WTC11 (cell line): ENCODE results near the gene GTSE1. TPM values are rescaled to one million over a fixed set of nuclear protein-coding genes. Genes with fewer than 3 reads are reported as not detected.

Experiments
- ATAC-seq: fragments of 200-7000 bp; cut with Tn5 transposase; 2 replicates; pipeline ENCODE4 v1.10.0; 2021; ENCODE audit warnings: mild to moderate bottlenecking, moderate library complexity
- CTCF ChIA-PET: fragments of 300-600 bp; sonication (Branson Sonifier 250); formaldehyde crosslinking; loops from one replicate; lab custom pipeline; 2021; ENCODE audit warnings: antibody characterized with exemption; lab: Charles Lee
- POLR2A ChIA-PET: fragments of 350-600 bp; sonication (Branson Sonifier 250); formaldehyde crosslinking; loops from one replicate; lab custom pipeline; 2021; ENCODE audit warnings: antibody characterized with exemption; lab: Charles Lee
- DNase-seq: peaks from one replicate; pipeline ENCODE4 v3.0.0; 2021; ENCODE audit warnings: low spot score
- H3K27ac Mint-ChIP-seq: 2 replicates; pipeline ENCODE4 v1.8.0; 2021; ENCODE audit warnings: mixed read lengths
- H3K27me3 Mint-ChIP-seq: 2 replicates; pipeline ENCODE4 v1.8.0; 2021; ENCODE audit warnings: low read depth, mild to moderate bottlenecking, moderate library complexity, mixed read lengths
- H3K36me3 Mint-ChIP-seq: 2 replicates; pipeline ENCODE4 v1.8.0; 2021; ENCODE audit warnings: mixed read lengths
- H3K4me1 Mint-ChIP-seq: 2 replicates; pipeline ENCODE4 v1.8.0; 2022; ENCODE audit warnings: mixed read lengths
- H3K4me3 Mint-ChIP-seq: 2 replicates; pipeline ENCODE4 v1.8.0; 2021; ENCODE audit warnings: mild to moderate bottlenecking, moderate library complexity, mixed read lengths
- H3K9me3 Mint-ChIP-seq: 2 replicates; pipeline ENCODE4 v1.8.0; 2021; ENCODE audit warnings: mixed read lengths
- EMX1 ChIP-seq: fragments of 250-450 bp; sonication (Bioruptor Pico); IDR thresholded peaks from 2 replicates; pipeline ENCODE4 v1.8.0; 2021; ENCODE audit warnings: mild to moderate bottlenecking
- NFATC4 ChIP-seq: fragments of 250-450 bp; sonication (Bioruptor Pico); IDR thresholded peaks from 2 replicates; pipeline ENCODE4 v1.9.0; 2021; ENCODE audit warnings: mild to moderate bottlenecking
- NR3C1 ChIP-seq: sonication (generic); formaldehyde crosslinking; conservative IDR thresholded peaks from 2 replicates; pipeline ENCODE4 v1.8.1; 2023; ENCODE audit warnings: low read depth, mild to moderate bottlenecking, missing genetic modification reagents
- PRDM15 ChIP-seq: sonication (generic); formaldehyde crosslinking; IDR thresholded peaks from 2 replicates; pipeline ENCODE4 v1.8.0; 2022; ENCODE audit warnings: missing genetic modification reagents
- SP1 ChIP-seq: sonication (generic); formaldehyde crosslinking; conservative IDR thresholded peaks from 2 replicates; pipeline ENCODE4 v1.8.1; 2022; ENCODE audit warnings: missing genetic modification reagents
- TEAD4 ChIP-seq: sonication (generic); formaldehyde crosslinking; IDR thresholded peaks from 2 replicates; pipeline ENCODE4 v1.8.0; 2022; ENCODE audit warnings: mild to moderate bottlenecking, missing genetic modification reagents
- USF2 ChIP-seq: sonication (generic); formaldehyde crosslinking; IDR thresholded peaks from 2 replicates; pipeline ENCODE4 v1.8.1; 2023; ENCODE audit warnings: mild to moderate bottlenecking, missing genetic modification reagents, moderate library complexity
- ZBTB21 ChIP-seq: sonication (generic); formaldehyde crosslinking; IDR thresholded peaks from 2 replicates; pipeline ENCODE4 v1.8.1; 2023; ENCODE audit warnings: mild to moderate bottlenecking, missing genetic modification reagents, borderline replicate concordance
- ZNF532 ChIP-seq: fragments of 250-450 bp; sonication (Bioruptor Pico); IDR thresholded peaks from 2 replicates; pipeline ENCODE4 v1.9.0; 2021; ENCODE audit warnings: mild to moderate bottlenecking, borderline replicate concordance
- total RNA-seq: library from RNA; stranded (reverse); gene quantifications from 3 replicates; pipeline ENCODE4 v1.2.3, GENCODE V29; 2021
- TF ChIP-seq, protein P1 (sequence below): sonication (generic); formaldehyde crosslinking; IDR thresholded peaks from 2 replicates; pipeline ENCODE4 v1.8.0; 2022; ENCODE audit warnings: mild to moderate bottlenecking, missing genetic modification reagents
- TF ChIP-seq, protein P2 (sequence below): sonication (generic); formaldehyde crosslinking; IDR thresholded peaks from 2 replicates; pipeline ENCODE4 v1.8.1; 2023; ENCODE audit warnings: mild to moderate bottlenecking, missing genetic modification reagents
- TF ChIP-seq, protein P3 (sequence below): sonication (generic); formaldehyde crosslinking; IDR thresholded peaks from 2 replicates; pipeline ENCODE4 v1.8.1; 2023; ENCODE audit warnings: mild to moderate bottlenecking, missing genetic modification reagents, borderline replicate concordance

The GTSE1 gene
- total RNA-seq, 1 experiment from 2014 or later, result 56.1 TPM

- TF ChIP-seq ZNF532 (CRISPR knock-in tag), result no peak
These were observed 32.9 kb downstream of the GTSE1 start (continued) for GRCh38 chr22:46329616-46330015.

- no peak overlapping the region for H3K4me3 Mint-ChIP-seq
- peaks cover 43% of the 10 kb centered on the region for H3K36me3 Mint-ChIP-seq
- H3K27ac Mint-ChIP-seq, result no peak overlapping the region
- peaks cover 10% of the 10 kb centered on the region for H3K4me1 Mint-ChIP-seq
- ChIA-PET POLR2A (no interaction called here), CTCF (no interaction called here)
- no peaks in the 10 kb centered on the region for H3K9me3 Mint-ChIP-seq
- DNase-seq (no peak), ATAC-seq (no peak)
- TF ChIP-seq NR3C1 (CRISPR knock-in tag) (no peak), EMX1 (CRISPR knock-in tag) (no peak), NFATC4 (CRISPR knock-in tag) (no peak), SP1 (CRISPR knock-in tag) (no peak), ZBTB21 (CRISPR knock-in tag) (no peak), PRDM15 (no peak), TEAD4 (no peak)
- TF ChIP-seq, protein P1, sequence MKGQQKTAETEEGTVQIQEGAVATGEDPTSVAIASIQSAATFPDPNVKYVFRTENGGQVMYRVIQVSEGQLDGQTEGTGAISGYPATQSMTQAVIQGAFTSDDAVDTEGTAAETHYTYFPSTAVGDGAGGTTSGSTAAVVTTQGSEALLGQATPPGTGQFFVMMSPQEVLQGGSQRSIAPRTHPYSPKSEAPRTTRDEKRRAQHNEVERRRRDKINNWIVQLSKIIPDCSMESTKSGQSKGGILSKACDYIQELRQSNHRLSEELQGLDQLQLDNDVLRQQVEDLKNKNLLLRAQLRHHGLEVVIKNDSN (CRISPR knock-in tag), result no peak
- TF ChIP-seq, protein P2, sequence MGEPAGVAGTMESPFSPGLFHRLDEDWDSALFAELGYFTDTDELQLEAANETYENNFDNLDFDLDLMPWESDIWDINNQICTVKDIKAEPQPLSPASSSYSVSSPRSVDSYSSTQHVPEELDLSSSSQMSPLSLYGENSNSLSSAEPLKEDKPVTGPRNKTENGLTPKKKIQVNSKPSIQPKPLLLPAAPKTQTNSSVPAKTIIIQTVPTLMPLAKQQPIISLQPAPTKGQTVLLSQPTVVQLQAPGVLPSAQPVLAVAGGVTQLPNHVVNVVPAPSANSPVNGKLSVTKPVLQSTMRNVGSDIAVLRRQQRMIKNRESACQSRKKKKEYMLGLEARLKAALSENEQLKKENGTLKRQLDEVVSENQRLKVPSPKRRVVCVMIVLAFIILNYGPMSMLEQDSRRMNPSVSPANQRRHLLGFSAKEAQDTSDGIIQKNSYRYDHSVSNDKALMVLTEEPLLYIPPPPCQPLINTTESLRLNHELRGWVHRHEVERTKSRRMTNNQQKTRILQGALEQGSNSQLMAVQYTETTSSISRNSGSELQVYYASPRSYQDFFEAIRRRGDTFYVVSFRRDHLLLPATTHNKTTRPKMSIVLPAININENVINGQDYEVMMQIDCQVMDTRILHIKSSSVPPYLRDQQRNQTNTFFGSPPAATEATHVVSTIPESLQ (CRISPR knock-in tag), result no peak
- H3K27me3 Mint-ChIP-seq, result no peaks in the 10 kb centered on the region
These were observed 33.8 kb downstream of the GTSE1 start for GRCh38 chr22:46330426-46330825.

DNA sequence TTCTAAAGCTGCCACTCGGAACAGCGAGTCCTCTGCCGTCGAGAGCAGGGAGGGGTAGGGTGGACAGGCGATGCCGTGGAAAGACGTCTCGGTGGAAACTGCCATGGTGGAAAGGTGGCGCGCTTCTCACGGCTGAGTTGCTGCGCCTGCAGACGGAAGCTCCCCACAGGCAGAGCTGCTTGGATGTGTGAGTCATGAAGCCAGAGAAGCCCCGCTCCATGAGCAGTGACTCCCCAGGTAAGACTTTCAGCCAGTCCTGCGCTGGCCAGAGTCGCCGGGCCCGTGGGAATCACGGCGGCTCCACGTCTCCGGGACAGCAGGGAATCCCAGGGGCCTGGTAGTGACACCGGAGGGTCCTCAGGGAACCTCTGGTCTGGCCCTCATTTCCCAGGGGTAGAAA lies 34.8 kb downstream of the GTSE1 start:
- peaks cover 32% of the 10 kb centered on the region for H3K36me3 Mint-ChIP-seq
- POLR2A ChIA-PET, result no interaction called here
- DNase-seq, result no peak
- H3K4me1 Mint-ChIP-seq, result peaks cover 12% of the 10 kb centered on the region
- CTCF ChIA-PET, result interaction anchor here (0.8 kb wide), 1 partner anchor 215 kb away, joined by 4 read pairs; no protein-coding TSS in a partner anchor
- TF ChIP-seq, protein P3, sequence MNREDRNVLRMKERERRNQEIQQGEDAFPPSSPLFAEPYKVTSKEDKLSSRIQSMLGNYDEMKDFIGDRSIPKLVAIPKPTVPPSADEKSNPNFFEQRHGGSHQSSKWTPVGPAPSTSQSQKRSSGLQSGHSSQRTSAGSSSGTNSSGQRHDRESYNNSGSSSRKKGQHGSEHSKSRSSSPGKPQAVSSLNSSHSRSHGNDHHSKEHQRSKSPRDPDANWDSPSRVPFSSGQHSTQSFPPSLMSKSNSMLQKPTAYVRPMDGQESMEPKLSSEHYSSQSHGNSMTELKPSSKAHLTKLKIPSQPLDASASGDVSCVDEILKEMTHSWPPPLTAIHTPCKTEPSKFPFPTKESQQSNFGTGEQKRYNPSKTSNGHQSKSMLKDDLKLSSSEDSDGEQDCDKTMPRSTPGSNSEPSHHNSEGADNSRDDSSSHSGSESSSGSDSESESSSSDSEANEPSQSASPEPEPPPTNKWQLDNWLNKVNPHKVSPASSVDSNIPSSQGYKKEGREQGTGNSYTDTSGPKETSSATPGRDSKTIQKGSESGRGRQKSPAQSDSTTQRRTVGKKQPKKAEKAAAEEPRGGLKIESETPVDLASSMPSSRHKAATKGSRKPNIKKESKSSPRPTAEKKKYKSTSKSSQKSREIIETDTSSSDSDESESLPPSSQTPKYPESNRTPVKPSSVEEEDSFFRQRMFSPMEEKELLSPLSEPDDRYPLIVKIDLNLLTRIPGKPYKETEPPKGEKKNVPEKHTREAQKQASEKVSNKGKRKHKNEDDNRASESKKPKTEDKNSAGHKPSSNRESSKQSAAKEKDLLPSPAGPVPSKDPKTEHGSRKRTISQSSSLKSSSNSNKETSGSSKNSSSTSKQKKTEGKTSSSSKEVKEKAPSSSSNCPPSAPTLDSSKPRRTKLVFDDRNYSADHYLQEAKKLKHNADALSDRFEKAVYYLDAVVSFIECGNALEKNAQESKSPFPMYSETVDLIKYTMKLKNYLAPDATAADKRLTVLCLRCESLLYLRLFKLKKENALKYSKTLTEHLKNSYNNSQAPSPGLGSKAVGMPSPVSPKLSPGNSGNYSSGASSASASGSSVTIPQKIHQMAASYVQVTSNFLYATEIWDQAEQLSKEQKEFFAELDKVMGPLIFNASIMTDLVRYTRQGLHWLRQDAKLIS (CRISPR knock-in tag), result no peak
- no peak for TF ChIP-seq USF2 (CRISPR knock-in tag)
- TF ChIP-seq, all 79 proteins: peak for 0
- no peak overlapping the region for H3K4me3 Mint-ChIP-seq
- H3K27me3 Mint-ChIP-seq, result no peaks in the 10 kb centered on the region
- ATAC-seq, result no peak
- no peak overlapping the region for H3K27ac Mint-ChIP-seq
- H3K9me3 Mint-ChIP-seq, result no peaks in the 10 kb centered on the region
